NT2/D1 (cell line): ENCODE results near the gene ASIC2.

Experiments
- YY1 ChIP-seq: IDR thresholded peaks from 2 replicates; pipeline ENCODE4 v1.6.1; 2011; ENCODE audit not compliant: insufficient read length, insufficient read depth
- ZNF274 ChIP-seq: IDR thresholded peaks from 2 replicates; pipeline ENCODE4 v1.6.1; 2011; ENCODE audit warnings: mild to moderate bottlenecking, low read depth, low read length

- no peak for TF ChIP-seq ZNF274
- no peak for TF ChIP-seq YY1
Observed at GRCh38 chr17:33013596-33014375, 279.3 kb downstream of the ASIC2 start.
